Astrocyte (in vitro differentiated cells and primary cell): ENCODE data around the gene MAEA. TPM values are rescaled to one million over a fixed set of nuclear protein-coding genes. Genes with fewer than 3 reads are reported as not detected.

Experiments
- DNase-seq: peaks from one replicate; pipeline ENCODE4 v3.0.0-alpha.2; 2010; ENCODE audit warnings: low read depth
- FAIRE-seq: peaks from 2 replicates; lab custom pipeline; 2011; peaks lifted over from hg19 to GRCh38; lab: Jason Lieb, UNC
- H2AFZ ChIP-seq: 2 replicates; pipeline ENCODE4 v1.6.0; 2012; ENCODE audit warnings: low read depth, low read length, inconsistent platforms
- H3K27ac ChIP-seq: 2 replicates; pipeline ENCODE4 v1.5.1; 2011; ENCODE audit warnings: low read depth, low read length, inconsistent platforms
- H3K27me3 ChIP-seq: 2 replicates; pipeline ENCODE4 v1.6.0; 2011; ENCODE audit warnings: low read length, inconsistent platforms; ENCODE audit not compliant: insufficient read depth
- H3K36me3 ChIP-seq: 2 replicates; pipeline ENCODE4 v1.5.1; 2011; ENCODE audit warnings: low read length, inconsistent platforms; ENCODE audit not compliant: insufficient read depth
- H3K4me1 ChIP-seq: 2 replicates; pipeline ENCODE4 v1.5.1; 2011; ENCODE audit warnings: low read length, inconsistent platforms; ENCODE audit not compliant: insufficient read depth
- H3K4me2 ChIP-seq: 2 replicates; pipeline ENCODE4 v1.6.0; 2012; ENCODE audit warnings: low read length, inconsistent platforms
- H3K4me3 ChIP-seq: 2 replicates; pipeline ENCODE4 v1.5.1; 2011; ENCODE audit warnings: low read depth, mild to moderate bottlenecking, low read length, inconsistent platforms; ENCODE audit not compliant: insufficient read depth
- H3K79me2 ChIP-seq: 2 replicates; pipeline ENCODE4 v1.6.0; 2012; ENCODE audit warnings: mild to moderate bottlenecking, low read length, inconsistent platforms; ENCODE audit not compliant: insufficient read depth
- H3K9ac ChIP-seq: 2 replicates; pipeline ENCODE4 v1.6.0; 2012; ENCODE audit warnings: mild to moderate bottlenecking, low read length, inconsistent platforms
- H3K9me3 ChIP-seq: 2 replicates; pipeline ENCODE4 v1.5.1; 2012; ENCODE audit warnings: low read depth, mild to moderate bottlenecking, low read length, inconsistent platforms; ENCODE audit not compliant: insufficient read depth
- H4K20me1 ChIP-seq: 2 replicates; pipeline ENCODE4 v1.6.0; 2012; ENCODE audit warnings: low read length, inconsistent platforms; ENCODE audit not compliant: insufficient read depth
- H3K27ac Mint-ChIP-seq: one replicate; pipeline ENCODE4 v1.8.0; 2021; ENCODE audit warnings: mild to moderate bottlenecking, mixed read lengths; ENCODE audit not compliant: unreplicated experiment
- H3K27me3 Mint-ChIP-seq: one replicate; pipeline ENCODE4 v1.8.0; 2021; ENCODE audit warnings: low read depth, mixed read lengths; ENCODE audit not compliant: unreplicated experiment
- H3K36me3 Mint-ChIP-seq: one replicate; pipeline ENCODE4 v1.8.0; 2021; ENCODE audit warnings: low read depth, mixed read lengths; ENCODE audit not compliant: unreplicated experiment
- H3K4me1 Mint-ChIP-seq: one replicate; pipeline ENCODE4 v1.8.0; 2021; ENCODE audit warnings: low read depth, mixed read lengths; ENCODE audit not compliant: unreplicated experiment
- H3K4me3 Mint-ChIP-seq: one replicate; pipeline ENCODE4 v1.8.0; 2021; ENCODE audit warnings: mild to moderate bottlenecking, moderate library complexity, mixed read lengths; ENCODE audit not compliant: unreplicated experiment
- H3K9me3 Mint-ChIP-seq: one replicate; pipeline ENCODE4 v1.8.0; 2021; ENCODE audit warnings: mild to moderate bottlenecking, mixed read lengths; ENCODE audit not compliant: unreplicated experiment
- CTCF ChIP-seq: IDR thresholded peaks from 2 replicates; pipeline ENCODE4 v1.5.1; 2011; ENCODE audit warnings: low read depth, mild to moderate bottlenecking, inconsistent platforms, low read length, moderate library complexity; ENCODE audit not compliant: insufficient read depth
- EZH2 ChIP-seq: IDR thresholded peaks from 2 replicates; pipeline ENCODE4 v1.6.1; 2012; ENCODE audit warnings: mild to moderate bottlenecking, low read length, inconsistent platforms; ENCODE audit not compliant: insufficient read depth
- total RNA-seq: library from RNA; stranded (reverse); gene quantifications from 2 replicates; pipeline ENCODE4 v1.2.1, GENCODE V29; 2021

Gene MAEA
- total RNA-seq, 1 donor from 2014 or later, result 79.3 TPM

DNA sequence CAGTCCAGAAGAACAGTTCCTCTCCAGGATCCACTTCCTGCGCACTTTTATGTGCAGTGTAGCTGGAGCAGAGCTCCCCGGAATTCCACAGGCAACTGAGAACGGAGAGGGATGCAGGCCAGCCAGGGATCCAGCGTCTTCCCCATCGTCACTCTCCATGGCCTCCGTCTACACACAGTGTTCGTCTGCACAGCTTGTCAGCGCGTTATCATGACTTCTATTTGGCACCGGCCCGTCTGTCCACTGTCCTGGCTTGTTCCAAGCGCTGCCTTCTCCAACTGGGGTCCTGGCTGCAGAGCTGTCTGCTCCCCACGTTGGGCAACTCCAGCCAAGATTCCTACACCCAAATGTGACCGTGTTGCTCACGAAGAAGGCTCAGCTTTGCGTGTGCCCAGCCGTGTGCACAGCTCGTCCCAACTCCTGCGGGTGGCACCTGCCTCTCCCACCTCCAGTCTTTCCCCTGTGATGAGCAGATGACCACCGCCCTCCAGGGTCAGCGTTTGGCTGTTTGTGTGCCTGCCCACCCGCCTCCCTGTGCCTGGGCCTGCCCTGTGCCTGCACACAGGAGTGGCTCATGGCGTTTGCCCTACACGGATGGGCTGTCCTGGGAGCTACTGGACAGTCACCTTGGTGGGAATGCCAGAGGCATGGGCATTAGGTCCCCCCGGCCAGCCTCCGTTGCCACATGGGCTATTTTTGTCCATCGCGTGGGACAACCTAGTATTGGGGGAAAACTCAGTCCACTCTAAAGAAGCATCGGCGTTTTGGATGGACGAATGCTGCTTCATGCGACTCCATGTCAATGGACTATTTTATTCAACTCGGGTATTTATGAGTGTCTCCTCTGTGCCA lies 38.5 kb upstream of the MAEA start:
- H3K36me3 ChIP-seq, result no peaks in the 10 kb centered on the region
- H3K4me2 ChIP-seq, result no peak overlapping the region
- H3K27me3 ChIP-seq, result no peaks in the 10 kb centered on the region
- peaks cover 12% of the 10 kb centered on the region for H3K4me1 Mint-ChIP-seq
- H4K20me1 ChIP-seq, result peaks cover 14% of the 10 kb centered on the region
- H3K27ac Mint-ChIP-seq, result no peak overlapping the region
- H2AFZ ChIP-seq, result no peak overlapping the region
- peaks cover 29% of the 10 kb centered on the region for H3K9me3 ChIP-seq
- no peaks in the 10 kb centered on the region for H3K27me3 Mint-ChIP-seq
- DNase-seq (no peak), FAIRE-seq (no peak)
- peaks cover 19% of the 10 kb centered on the region for H3K4me1 ChIP-seq
- no peak overlapping the region for H3K4me3 ChIP-seq
- TF ChIP-seq EZH2 (no peak), CTCF (no peak)
- H3K9me3 Mint-ChIP-seq, result peaks cover 50% of the 10 kb centered on the region
- H3K36me3 Mint-ChIP-seq, result peaks cover 26% of the 10 kb centered on the region
- peak overlapping the region; percentile 73 for H3K4me3 Mint-ChIP-seq
- no peak overlapping the region for H3K9ac ChIP-seq
- peaks cover 38% of the 10 kb centered on the region for H3K79me2 ChIP-seq
- no peak overlapping the region for H3K27ac ChIP-seq

- H2AFZ ChIP-seq, result no peak overlapping the region
- H3K9me3 Mint-ChIP-seq, result peaks cover 50% of the 10 kb centered on the region
- peaks cover 8% of the 10 kb centered on the region for H4K20me1 ChIP-seq
- H3K9me3 ChIP-seq, result peaks cover 29% of the 10 kb centered on the region
- peak overlapping the region; percentile 73 for H3K4me3 Mint-ChIP-seq
- no peak overlapping the region for H3K27ac ChIP-seq
- H3K4me1 ChIP-seq, result peaks cover 13% of the 10 kb centered on the region
- H3K9ac ChIP-seq, result no peak overlapping the region
- no peak for DNase-seq
- H3K4me2 ChIP-seq, result no peak overlapping the region
- no peak for FAIRE-seq
- TF ChIP-seq EZH2, result no peak
- TF ChIP-seq CTCF, result no peak
- H3K27me3 ChIP-seq, result no peaks in the 10 kb centered on the region
- no peaks in the 10 kb centered on the region for H3K36me3 ChIP-seq
- H3K36me3 Mint-ChIP-seq, result peaks cover 26% of the 10 kb centered on the region
- peaks cover 6% of the 10 kb centered on the region for H3K4me1 Mint-ChIP-seq
- no peak overlapping the region for H3K4me3 ChIP-seq
- H3K79me2 ChIP-seq, result peaks cover 32% of the 10 kb centered on the region
- H3K27me3 Mint-ChIP-seq, result no peaks in the 10 kb centered on the region
- no peak overlapping the region for H3K27ac Mint-ChIP-seq
These were observed 38.0 kb upstream of the MAEA start for GRCh38 chr4:1251773-1252066.

DNA sequence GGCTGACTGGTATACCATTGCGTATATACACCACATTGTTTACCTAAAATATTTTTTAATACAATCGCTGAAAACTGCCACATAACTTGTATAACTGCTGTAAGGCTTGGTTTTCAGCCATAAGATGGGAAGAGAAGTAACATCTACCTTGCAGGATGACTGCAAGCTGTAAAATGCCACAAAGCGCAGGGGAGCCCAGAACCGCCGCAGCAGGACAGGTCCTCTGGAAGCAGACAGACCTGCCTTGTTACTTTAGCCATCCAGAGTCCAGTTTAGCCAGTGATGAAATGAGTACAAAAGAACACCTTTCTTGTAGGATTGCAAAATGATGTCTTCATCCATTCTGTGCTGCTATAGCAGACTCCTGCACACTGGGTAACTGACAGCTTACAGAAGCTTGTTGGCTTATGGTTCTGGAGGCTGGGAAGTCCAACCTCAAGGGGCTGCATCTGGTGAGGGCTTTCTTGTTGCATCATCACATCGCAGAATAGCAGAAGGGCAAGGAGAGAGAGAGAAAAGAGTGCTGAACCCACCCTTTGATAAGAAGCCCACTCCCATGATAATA lies 36.7 kb upstream of the MAEA start:
- Histone ChIP-seq H3K4me3 (no peak overlapping the region), H4K20me1 (no peaks in the 10 kb centered on the region), H3K9me3 (peaks cover 29% of the 10 kb centered on the region), H3K9ac (no peak overlapping the region), H3K79me2 (peaks cover 19% of the 10 kb centered on the region), H3K4me1 (peaks cover 6% of the 10 kb centered on the region), H3K27me3 (no peaks in the 10 kb centered on the region), H2AFZ (no peak overlapping the region), H3K36me3 (no peaks in the 10 kb centered on the region), H3K27ac (no peak overlapping the region), H3K4me2 (no peak overlapping the region)
- TF ChIP-seq EZH2 (no peak), CTCF (no peak)
- no peak overlapping the region for H3K4me3 Mint-ChIP-seq
- H3K9me3 Mint-ChIP-seq, result peaks cover 54% of the 10 kb centered on the region
- peaks cover 26% of the 10 kb centered on the region for H3K36me3 Mint-ChIP-seq
- H3K27ac Mint-ChIP-seq, result no peak overlapping the region
- no peak for FAIRE-seq
- no peak for DNase-seq
- H3K27me3 Mint-ChIP-seq, result no peaks in the 10 kb centered on the region
- peaks cover 2% of the 10 kb centered on the region for H3K4me1 Mint-ChIP-seq
